ENCODE measurements around the gene TMEM86B. TPM values are rescaled to one million over a fixed set of nuclear protein-coding genes. Genes with fewer than 3 reads are reported as not detected.

Gene TMEM86B
- total and polyA plus RNA-seq, 8 donors, result 0.29 to 47.8 (median 9.7) TPM

- TF ChIP-seq POLR2A (IDR thresholded peaks at IDR 0.05) (no peak), EP300 (IDR thresholded peaks at IDR 0.05) (no peak), CTCF (IDR thresholded peaks at IDR 0.05) (no peak), POLR2AphosphoS5 (IDR thresholded peaks at IDR 0.05) (no peak)
- no peak overlapping the region for H3K4me3 ChIP-seq
- H3K9me3 ChIP-seq, result no peaks in the 10 kb centered on the region
- H3K36me3 ChIP-seq, result peaks cover 93 to 100% (median 100%) of the 10 kb centered on the region in 4 donors
- H3K27ac ChIP-seq, result no peak overlapping the region
- DNase-seq, result no peak
- H3K4me1 ChIP-seq, result no peaks in the 10 kb centered on the region
- intact Hi-C loops (cut with DNase I; ENCODE audit: low total_unique reads), result no loop called here
- no peaks in the 10 kb centered on the region for H3K27me3 ChIP-seq
- WGBS, 5 donors, result 89 to 96% (median 95%) methylated on average over 6 of the region's 6 CpGs
These were observed 12.1 kb upstream of the TMEM86B start for GRCh38 chr19:55240713-55241020.

GRCh38 chr19:55239004-55239403 lies 10.4 kb upstream of the TMEM86B start:
- H3K27ac ChIP-seq, result no peak overlapping the region
- no peak for DNase-seq
- intact Hi-C loops (cut with DNase I; ENCODE audit: low total_unique reads), result no loop called here
- H3K27me3 ChIP-seq, result no peaks in the 10 kb centered on the region
- H3K4me3 ChIP-seq, result no peak overlapping the region
- no peaks in the 10 kb centered on the region for H3K9me3 ChIP-seq
- H3K36me3 ChIP-seq, result peaks cover 81 to 100% (median 100%) of the 10 kb centered on the region in 4 donors
- no peak for TF ChIP-seq POLR2A (IDR thresholded peaks at IDR 0.05)
- no peak for TF ChIP-seq CTCF (IDR thresholded peaks at IDR 0.05)
- TF ChIP-seq EP300 (IDR thresholded peaks at IDR 0.05), result no peak
- no peak for TF ChIP-seq POLR2AphosphoS5 (IDR thresholded peaks at IDR 0.05)
- H3K4me1 ChIP-seq, result no peaks in the 10 kb centered on the region
- 90 to 98% (median 94%) methylated on average over 8 to 12 of the region's 12 CpGs for WGBS, 5 donors

GRCh38 chr19:55238030-55238429 lies 9.5 kb upstream of the TMEM86B start:
- no peak overlapping the region for H3K4me3 ChIP-seq
- peaks cover 73 to 100% (median 100%) of the 10 kb centered on the region in 4 donors for H3K36me3 ChIP-seq
- H3K27me3 ChIP-seq, result no peaks in the 10 kb centered on the region
- WGBS, 5 donors, result 89 to 95% (median 92%) methylated on average over 8 of the region's 8 CpGs
- H3K9me3 ChIP-seq, result no peaks in the 10 kb centered on the region
- DNase-seq, result no peak
- H3K4me1 ChIP-seq, result no peaks in the 10 kb centered on the region
- no peak overlapping the region for H3K27ac ChIP-seq
- TF ChIP-seq CTCF (IDR thresholded peaks at IDR 0.05), result no peak
- TF ChIP-seq POLR2A (IDR thresholded peaks at IDR 0.05), result no peak
- no peak for TF ChIP-seq POLR2AphosphoS5 (IDR thresholded peaks at IDR 0.05)
- TF ChIP-seq EP300 (IDR thresholded peaks at IDR 0.05), result no peak
- intact Hi-C loops (cut with DNase I; ENCODE audit: low total_unique reads), result no loop called here

- no peaks in the 10 kb centered on the region for H3K9me3 ChIP-seq
- WGBS, 5 donors, result 83 to 92% (median 88%) methylated on average over 5 of the region's 5 CpGs
- TF ChIP-seq POLR2A (IDR thresholded peaks at IDR 0.05), result no peak
- no peak for TF ChIP-seq EP300 (IDR thresholded peaks at IDR 0.05)
- TF ChIP-seq CTCF (IDR thresholded peaks at IDR 0.05), result no peak
- no peak for DNase-seq
- peaks cover 55 to 100% (median 100%) of the 10 kb centered on the region in 4 donors for H3K36me3 ChIP-seq
- H3K4me1 ChIP-seq, result peaks cover 7 to 21% (median 14%) of the 10 kb centered on the region in 4 donors
- no peaks in the 10 kb centered on the region for H3K27me3 ChIP-seq
- intact Hi-C loops (cut with DNase I; ENCODE audit: low total_unique reads), result no loop called here
- H3K27ac ChIP-seq, result no peak overlapping the region
- H3K4me3 ChIP-seq, result no peak overlapping the region
These were observed 4.4 kb upstream of the TMEM86B start for GRCh38 chr19:55232986-55233385.
